Right lobe of liver (tissue), 4 donors: Measurements from ENCODE around the gene POLR3B.

Experiments used
- POLR2A ChIP-seq: fragments of 450-650 bp; IDR thresholded peaks from one replicate; pipeline ENCODE4 v1.6.1; 2017; ENCODE audit warnings: antibody characterized with exemption, mild to moderate bottlenecking
- TF ChIP-seq, protein P1 (sequence below), 4 donors: fragments of 200-600 bp in 3 of 4; fragments of 450-650 bp in 1 of 4; IDR thresholded peaks; one replicate each; pipeline versions ENCODE4 v1.5.1 to v1.8.0; 2016 to 2022; ENCODE audit warnings: antibody characterized with exemption in 4 of 4, mild to moderate bottlenecking in 2 of 4
- donor health status: DM: no; HTN: no; CAD: no.
- donor health status: DM: no; HTN: no; CAD: no.
- donor health status: DM: no; HTN: yes; CAD: no.

DNA sequence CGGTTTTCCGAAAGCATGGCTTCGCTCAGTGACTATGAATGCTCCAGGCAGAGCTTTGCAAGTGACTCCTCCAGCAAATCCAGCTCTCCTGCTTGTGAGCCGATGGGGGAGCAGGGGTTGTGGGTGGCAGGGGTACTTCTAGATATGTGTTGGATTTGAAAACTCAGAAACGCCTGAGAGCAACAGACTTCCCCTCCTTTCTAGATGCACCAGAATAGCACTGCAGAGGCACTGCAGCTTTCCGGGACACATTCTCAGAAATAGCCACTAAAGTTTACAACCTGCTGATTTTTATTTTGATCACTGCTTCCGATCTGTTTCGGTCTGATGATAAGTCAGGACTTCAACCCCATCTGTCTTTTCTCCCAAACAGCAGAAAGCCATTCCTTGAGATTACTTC, 46.4 kb upstream of the POLR3B start:
- TF ChIP-seq POLR2A: no peak
- TF ChIP-seq, protein P1, sequence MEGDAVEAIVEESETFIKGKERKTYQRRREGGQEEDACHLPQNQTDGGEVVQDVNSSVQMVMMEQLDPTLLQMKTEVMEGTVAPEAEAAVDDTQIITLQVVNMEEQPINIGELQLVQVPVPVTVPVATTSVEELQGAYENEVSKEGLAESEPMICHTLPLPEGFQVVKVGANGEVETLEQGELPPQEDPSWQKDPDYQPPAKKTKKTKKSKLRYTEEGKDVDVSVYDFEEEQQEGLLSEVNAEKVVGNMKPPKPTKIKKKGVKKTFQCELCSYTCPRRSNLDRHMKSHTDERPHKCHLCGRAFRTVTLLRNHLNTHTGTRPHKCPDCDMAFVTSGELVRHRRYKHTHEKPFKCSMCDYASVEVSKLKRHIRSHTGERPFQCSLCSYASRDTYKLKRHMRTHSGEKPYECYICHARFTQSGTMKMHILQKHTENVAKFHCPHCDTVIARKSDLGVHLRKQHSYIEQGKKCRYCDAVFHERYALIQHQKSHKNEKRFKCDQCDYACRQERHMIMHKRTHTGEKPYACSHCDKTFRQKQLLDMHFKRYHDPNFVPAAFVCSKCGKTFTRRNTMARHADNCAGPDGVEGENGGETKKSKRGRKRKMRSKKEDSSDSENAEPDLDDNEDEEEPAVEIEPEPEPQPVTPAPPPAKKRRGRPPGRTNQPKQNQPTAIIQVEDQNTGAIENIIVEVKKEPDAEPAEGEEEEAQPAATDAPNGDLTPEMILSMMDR (IDR thresholded peaks at IDR 0.05): no peak
